Epidermal melanocyte (primary cell): Measurements from ENCODE around the gene PROSER2.

Source experiments
- DNase-seq: peaks from one replicate; pipeline ENCODE4 v3.0.0; 2011; ENCODE audit warnings: low spot score; ENCODE audit not compliant: insufficient read length

The PROSER2 gene

GRCh38 chr10:11804336-11804735 is 18.8 kb upstream of the PROSER2 start:
- no peak for DNase-seq

DNA sequence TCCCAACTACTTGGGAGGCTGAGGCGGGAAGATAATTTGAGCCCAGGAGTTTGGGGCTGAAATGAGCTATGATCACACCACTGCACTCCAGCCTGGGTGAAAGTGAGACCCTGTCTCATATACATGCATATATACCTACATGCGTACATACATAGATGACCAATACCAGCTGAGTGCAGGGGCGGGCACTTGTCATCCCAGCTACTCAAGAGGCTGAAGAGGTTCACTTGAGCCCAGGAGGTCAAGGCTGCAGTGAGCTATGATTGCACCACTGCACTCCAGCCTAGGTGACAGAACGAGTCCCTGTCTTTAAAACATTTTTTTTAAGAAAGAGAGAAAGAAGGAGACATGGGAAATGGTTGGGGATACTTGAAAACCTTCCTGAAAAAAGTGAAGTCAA is 17.4 kb upstream of the PROSER2 start:
- DNase-seq, result no peak

DNA sequence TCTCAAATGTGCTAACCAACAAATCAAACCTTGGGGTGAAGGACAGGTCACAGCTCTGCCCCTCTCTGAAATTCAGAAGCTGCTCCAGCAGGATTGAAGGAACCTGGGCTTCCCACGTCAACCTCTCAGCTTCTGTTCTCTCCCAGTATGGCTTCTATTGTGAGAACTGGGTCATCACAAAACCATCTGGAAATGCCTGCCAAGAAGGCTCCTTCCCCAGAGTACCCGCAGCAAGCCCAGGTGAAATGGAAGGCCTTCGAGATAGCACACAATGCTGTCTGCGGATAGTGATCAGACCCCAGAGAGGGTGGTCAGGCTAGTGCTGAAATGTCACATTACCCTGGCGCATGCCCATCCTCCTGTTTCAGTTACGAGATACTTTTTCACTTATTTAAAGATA is 16.4 kb upstream of the PROSER2 start:
- no peak for DNase-seq

GRCh38 chr10:11808808-11809207 is 14.3 kb upstream of the PROSER2 start:
- no peak for DNase-seq

- no peak for DNase-seq
Measured at GRCh38 chr10:11810313-11810766, 12.8 kb upstream of the PROSER2 start.

DNA sequence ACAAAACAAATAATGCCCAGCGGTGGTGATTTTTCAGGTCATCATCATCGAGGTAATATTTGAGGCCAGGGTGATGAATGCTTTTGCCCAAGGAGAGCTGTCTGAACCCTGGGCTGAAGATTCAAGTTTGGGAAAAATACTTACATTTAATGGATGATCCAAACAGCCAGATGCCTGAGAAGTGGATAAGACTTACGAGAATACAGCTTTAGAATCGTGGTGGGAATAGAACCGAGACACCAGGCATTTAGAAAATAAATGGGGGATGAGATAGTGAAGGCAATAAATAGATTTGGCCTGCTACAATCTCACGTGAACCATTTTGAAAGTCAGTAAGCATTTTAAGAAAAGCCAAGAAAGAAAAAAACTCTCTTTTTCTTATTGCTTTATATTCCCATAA is 12.2 kb upstream of the PROSER2 start:
- DNase-seq, result no peak

- DNase-seq, result no peak
Measured at GRCh38 chr10:11813177-11813576, 10.0 kb upstream of the PROSER2 start.

DNA sequence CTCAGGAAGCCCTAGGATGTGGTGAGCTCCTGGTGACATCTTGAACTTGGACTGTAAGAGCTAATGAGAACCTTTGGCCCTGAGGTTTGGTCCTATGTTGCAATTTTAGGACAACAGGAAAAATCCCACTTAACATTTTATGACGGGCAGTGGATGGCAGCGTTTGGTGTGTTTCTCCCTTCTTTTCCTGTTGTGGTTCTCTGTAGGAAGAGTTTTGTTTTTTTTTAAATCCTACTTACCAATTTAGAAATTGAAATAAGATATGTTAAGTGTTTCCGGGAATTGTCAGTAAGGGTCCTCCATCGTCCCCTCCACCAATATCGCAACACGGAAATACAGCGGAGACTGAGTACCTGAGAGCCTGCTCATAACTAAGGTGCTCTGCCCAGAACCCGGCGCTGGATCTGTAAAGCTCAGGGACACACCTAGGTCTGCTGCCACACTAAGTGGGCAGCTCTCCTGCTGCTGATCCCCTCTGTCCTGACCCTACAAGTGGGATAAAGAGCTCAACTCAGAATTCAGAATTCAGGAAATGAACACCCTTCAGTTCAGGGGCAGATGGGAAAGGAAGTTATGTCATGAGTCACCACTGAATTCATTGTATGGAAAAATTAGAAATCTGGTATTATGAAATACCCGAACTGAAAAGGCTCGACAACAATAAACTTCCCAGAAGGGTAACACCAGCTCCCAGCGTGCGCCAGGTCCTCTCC is 9.1 kb upstream of the PROSER2 start:
- DNase-seq, result no peak

DNA sequence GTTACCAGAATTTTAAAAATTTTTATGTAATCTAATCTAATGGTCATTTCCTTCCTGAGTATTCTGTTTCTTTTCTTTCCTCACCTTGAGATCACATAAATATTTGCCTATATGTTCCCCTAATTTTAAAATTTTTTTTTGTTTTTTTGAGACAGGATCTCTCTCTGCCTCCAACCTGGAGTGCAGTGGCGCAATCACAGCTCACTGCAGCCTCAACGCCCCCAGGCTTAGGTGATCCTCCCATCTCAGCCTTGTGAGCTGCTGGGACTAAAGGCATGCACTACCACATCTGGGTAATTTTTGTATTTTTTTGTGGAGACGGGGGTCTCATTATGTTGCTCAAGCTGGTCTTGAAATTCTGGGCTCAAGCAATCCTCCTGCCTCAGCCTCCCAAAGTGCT is 4.1 kb upstream of the PROSER2 start:
- DNase-seq, result no peak

GRCh38 chr10:11822026-11822756 is 965 bp upstream of the PROSER2 start:
- no peak for DNase-seq

DNA sequence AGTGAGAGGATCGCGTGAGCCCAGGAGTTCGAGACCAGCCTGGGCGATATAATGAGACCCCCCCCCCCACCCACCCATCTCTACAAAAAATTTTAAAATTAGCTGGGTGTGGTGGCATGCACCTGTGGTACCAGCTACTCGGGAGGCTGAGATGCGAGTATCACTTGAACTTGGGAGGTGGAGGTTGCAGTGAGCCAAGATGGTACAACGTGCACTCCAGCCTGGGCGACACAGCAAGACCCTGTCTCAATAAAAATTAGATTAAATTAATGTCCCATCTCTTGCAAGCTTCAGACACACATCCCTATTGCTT is 391 bp upstream of the PROSER2 start:
- DNase-seq, result no peak

- no peak for DNase-seq
Measured at GRCh38 chr10:11823989-11824346, 812 bp downstream of the PROSER2 start.

GRCh38 chr10:11824376-11824775 is 1.2 kb downstream of the PROSER2 start:
- no peak for DNase-seq

DNA sequence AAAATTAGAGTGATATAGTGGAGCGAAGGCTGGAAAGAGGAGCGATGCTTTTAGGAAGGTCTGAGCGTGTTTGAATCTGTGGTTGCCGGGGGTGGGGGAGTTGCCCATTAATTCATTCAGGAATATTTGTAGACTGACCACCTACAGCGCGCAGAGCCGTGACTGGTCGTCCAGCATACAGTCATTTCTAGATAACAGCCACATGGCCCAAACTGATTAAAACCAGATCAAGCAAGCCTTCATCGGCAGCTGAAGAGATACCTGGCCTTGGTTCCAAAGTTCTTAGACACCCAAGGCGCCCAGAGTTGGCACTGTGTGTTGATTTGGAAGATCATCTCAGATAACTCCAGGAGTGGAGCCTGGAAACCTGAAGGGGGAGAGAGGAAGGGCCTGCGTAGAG is 1.7 kb downstream of the PROSER2 start:
- DNase-seq, result no peak

DNA sequence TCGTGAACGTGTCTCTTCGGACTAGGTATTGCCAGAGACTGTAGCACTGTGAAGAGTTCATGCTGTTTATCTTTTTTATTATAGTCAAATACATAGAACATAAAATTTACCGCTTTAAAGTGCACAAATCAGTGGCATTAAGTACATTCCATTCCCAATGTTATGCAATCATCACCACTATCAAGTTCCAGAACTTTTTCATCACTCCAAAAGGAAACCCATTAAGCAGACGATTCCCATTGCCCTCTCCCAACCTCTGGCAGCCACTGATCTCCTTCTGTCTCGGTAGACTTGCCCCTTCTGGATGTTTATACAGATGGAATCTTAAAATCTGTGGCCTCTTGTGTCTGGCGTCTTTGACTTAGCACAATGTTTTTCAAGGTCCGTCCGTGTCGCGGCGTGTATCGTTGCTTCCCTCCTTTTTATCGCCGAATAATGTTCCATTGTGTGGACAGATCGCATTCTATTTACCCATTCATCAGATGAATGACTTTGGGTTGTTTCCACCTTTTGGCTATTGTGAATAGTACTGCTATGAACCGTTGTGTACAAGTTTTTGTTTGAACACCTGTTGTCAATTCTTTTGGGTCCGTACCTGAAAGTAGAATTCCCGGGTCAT is 2.7 kb downstream of the PROSER2 start:
- DNase-seq, result no peak

GRCh38 chr10:11827006-11827405 is 3.9 kb downstream of the PROSER2 start:
- DNase-seq, result no peak

- DNase-seq, result no peak
Measured at GRCh38 chr10:11827414-11827813, 4.3 kb downstream of the PROSER2 start.

DNA sequence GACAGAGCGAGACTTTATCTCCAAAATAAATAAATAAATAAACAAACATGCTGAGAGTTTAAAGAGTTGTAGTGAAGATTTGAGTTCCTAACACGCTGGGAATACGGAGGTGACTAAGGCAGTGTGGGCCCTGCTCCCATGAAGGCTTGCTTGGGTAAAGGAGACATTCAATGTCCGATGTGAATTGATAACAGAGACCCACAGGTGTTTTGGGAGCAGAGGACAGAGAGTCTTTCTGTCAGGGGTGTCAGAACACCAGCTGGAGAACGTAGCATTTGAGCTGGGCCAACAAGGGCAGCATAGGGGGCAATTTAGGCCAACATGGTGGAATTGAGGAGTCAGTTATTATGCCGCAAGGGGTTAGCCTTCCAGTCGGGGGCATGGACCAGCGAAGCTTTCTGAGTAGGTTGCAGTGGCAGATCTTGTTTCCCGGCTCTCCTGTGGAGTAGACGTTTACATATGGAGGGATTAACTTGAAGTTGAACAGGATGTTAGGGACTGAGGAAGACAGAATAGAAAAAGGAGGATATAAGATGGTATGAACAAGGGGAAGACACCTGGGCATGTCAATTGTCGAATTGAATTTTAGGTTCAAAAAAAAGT is 5.6 kb downstream of the PROSER2 start:
- no peak for DNase-seq

DNA sequence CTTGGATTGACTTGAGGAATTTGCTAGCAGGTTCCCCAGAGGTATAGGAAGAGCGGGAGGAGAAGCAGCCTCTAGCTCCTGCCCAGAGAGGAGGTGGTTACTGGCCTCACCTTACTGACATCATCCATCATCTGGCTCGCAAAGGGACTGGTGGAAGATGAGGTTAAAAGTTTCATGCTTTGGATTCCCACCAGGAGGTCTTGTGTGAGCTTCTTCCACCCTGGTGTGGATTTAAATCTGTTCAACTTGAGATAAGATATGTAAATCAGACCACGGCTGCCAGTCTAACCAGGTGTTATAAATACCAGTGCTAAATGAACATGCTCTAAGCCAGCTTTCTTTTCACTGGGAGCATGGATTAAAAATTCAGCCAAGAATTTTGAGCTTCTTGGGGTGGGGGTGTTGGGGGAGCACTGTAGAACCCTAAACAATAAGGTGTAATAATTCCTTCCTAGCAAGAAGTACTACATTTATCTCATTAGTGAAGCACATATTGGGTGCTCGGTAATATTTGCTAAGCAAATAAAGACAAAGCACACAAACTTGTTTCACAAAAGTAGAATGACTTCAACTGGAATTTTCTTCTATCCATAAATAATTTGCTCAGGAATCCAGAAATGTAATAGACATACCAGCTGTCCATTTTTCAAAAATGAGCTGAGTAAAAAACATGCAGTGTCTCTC is 7.8 kb downstream of the PROSER2 start:
- DNase-seq, result no peak

DNA sequence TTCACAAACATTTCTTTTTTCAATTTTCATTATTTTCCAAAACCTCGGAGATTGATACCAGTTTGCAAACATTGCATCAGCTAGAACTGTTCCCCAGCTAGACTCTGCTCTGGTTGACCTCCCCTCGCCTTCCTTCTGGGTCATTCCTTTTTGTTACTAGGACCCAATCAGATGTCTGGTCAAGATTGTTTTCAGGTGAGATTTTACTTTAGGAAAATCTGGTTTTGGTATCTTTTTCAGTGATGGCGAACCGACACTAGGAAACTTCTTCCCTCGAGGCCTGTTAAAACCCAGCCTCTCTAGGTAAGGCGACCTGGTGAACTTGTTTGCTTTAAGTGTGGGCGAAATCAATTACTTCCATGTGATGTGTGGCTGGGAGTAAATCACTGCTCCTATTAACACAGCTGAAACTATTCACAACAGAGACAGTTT is 8.4 kb downstream of the PROSER2 start:
- no peak for DNase-seq

DNA sequence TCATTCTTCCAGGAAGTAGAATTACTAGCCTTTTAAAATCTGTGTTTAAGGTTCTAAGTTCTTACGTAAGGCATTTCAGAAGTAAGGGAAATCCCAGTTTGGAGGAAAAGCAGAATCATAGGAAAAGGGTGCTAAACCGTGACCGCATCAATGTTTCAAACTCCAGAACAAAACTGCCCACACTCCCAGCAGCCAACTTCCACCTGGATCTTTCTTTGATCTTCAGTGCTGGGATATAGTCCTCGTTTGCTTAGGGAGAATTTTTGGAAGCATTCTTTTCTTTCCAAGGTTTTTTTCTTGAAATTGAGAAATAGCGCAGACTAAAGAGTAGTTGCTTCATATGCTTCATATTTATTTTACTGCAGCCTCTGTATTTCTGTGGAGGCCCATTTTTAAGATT is 8.9 kb downstream of the PROSER2 start:
- DNase-seq, result no peak

DNA sequence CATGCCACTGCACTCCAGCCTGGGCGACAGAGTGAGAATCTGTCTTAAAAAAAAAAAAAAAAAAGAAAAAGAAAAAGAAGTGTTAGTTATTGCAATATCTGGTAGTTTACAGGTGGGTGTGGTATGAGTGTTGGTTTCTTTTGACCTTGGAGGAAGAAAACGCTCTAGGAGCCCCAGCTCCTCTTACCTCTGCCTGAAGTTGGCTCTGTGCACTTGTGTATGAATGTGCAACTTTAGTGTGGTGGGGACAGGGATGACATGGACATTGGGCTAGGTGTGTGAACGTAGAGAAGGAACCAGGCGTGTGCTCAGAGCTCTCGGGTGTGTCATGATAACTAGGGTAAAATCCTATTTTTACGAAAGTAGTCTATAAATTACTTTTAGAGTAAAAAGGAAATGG is 11.9 kb downstream of the PROSER2 start:
- DNase-seq, result no peak
